H1 (cell line): ENCODE results near the gene BICD1. TPM values are rescaled to one million over a fixed set of nuclear protein-coding genes. Genes with fewer than 3 reads are reported as not detected.

Experiments
- ASH2L ChIP-seq: fragments of 200-600, 300-600 bp; sonication (generic); IDR thresholded peaks from one replicate; pipeline ENCODE4 v1.7.1; 2017; ENCODE audit warnings: low read length
- SRF ChIP-seq: IDR thresholded peaks from 2 replicates; pipeline ENCODE4 v1.6.1; 2011; ENCODE audit warnings: mild to moderate bottlenecking, low read depth, low read length, moderate library complexity
- SUZ12 ChIP-seq: fragments of 200-600 bp; sonication (generic); IDR thresholded peaks from 2 replicates; pipeline ENCODE4 v1.6.1; 2012; ENCODE audit warnings: mild to moderate bottlenecking, inconsistent platforms, low read length, moderate library complexity, mixed read lengths
- polyA plus RNA-seq, 7 experiments: library from polyadenylated mRNA; depleted of rRNA in 3 of 7; stranded (reverse) in 5 of 7; unstranded in 2 of 7; fragments of >200 nt in 5 of 7; fragments of 200-250 nt in 2 of 7; gene quantifications; 1 replicate in 5 of 7; 2 replicates in 1 of 7; 4 replicates in 1 of 7; pipeline versions ENCODE4 v1.2.1 to v1.2.3, GENCODE V29; 2011 to 2013; ENCODE audit warnings: missing spikeins in 2 of 7, mixed read lengths in 2 of 7
- total RNA-seq: library from RNA; stranded (reverse); fragmentation: NEBNext Ultra II Directional; extraction: Animal tissue kit (Norgen Biotek cat#: 25700); gene quantifications from 2 replicates; pipeline ENCODE4 v1.2.1, GENCODE V29; 2021

BICD1 gene
- total and polyA plus RNA-seq, 2 of the 8 experiments (the other 6 are each of a cell fraction or from before 2014, with no cell fraction given): 34.1 to 58.4 TPM

DNA sequence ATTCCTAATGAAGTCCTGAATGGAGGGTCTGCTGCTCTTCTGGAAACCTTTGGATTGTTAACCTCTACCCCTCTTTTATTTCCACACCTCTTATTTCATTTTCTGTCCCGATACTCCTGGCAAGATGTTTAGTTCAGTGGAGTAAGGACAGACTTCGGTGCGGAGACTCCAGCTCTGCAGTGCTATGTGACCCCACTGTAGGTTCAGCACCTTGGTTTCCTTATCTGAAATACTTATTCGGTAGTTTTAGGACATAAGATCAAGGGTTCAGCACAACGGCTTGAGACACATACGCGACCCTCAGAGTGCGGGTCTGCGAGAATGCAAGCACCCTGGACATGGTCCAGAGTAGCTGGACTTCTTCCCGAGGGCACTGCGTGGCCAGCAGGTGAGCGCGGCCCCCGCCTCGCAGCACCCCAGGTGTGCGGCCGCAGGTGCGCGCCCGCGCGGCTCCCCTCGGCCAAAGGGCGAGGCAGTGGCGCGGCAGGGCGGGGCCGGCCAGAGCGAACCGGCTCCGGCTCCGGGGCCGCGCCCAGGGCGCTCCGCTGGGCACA, 292.2 kb downstream of the BICD1 start (continued):
- TF ChIP-seq SRF (no peak), ASH2L (no peak), SUZ12 (no peak)
- TF ChIP-seq, all 59 proteins: peak for 2
